GM12891 (cell line): ENCODE results near the gene AIFM3.

Source experiments
- PAX5 ChIP-seq: IDR thresholded peaks from 2 replicates; pipeline ENCODE4 v1.6.1; 2011; ENCODE audit warnings: low read length, moderate library complexity, mild to moderate bottlenecking; ENCODE audit not compliant: insufficient read depth, severe bottlenecking
- POLR2AphosphoS5 ChIP-seq: IDR thresholded peaks from 2 replicates; pipeline ENCODE4 v1.6.1; 2011; ENCODE audit warnings: low read depth, low read length, control low read depth
- POU2F2 ChIP-seq: IDR thresholded peaks from 2 replicates; pipeline ENCODE4 v1.6.1; 2011; ENCODE audit warnings: low read depth, mild to moderate bottlenecking, control low read depth, low read length, moderate library complexity

GRCh38 chr22:20982563-20982882 is 15.5 kb downstream of the AIFM3 start:
- no peak for TF ChIP-seq POLR2AphosphoS5
- no peak for TF ChIP-seq POU2F2
- TF ChIP-seq PAX5, result no peak
